Activated CD8-positive, alpha-beta memory T cell treated with anti-CD3 and anti-CD28 coated beads, Interleukin-2, amount 50 U/mL, for 1 hour (primary cell): ENCODE measurements around the gene ADAMTS2.

Source experiments
- DNase-seq: peaks from one replicate; pipeline ENCODE4 v3.0.0-alpha.2; 2020; ENCODE audit errors: extremely low read depth

The ADAMTS2 gene

GRCh38 chr5:179343719-179344430 is 1.4 kb downstream of the ADAMTS2 start:
- DNase-seq: no peak

GRCh38 chr5:179343021-179343718 is 2.1 kb downstream of the ADAMTS2 start:
- DNase-seq: no peak

- DNase-seq: no peak
Observed at GRCh38 chr5:179342577-179342976, 2.7 kb downstream of the ADAMTS2 start.

GRCh38 chr5:179340465-179340864 is 4.8 kb downstream of the ADAMTS2 start:
- DNase-seq: no peak

- DNase-seq: no peak
Observed at GRCh38 chr5:179339996-179340395, 5.3 kb downstream of the ADAMTS2 start.

GRCh38 chr5:179339081-179339480 is 6.2 kb downstream of the ADAMTS2 start:
- no peak for DNase-seq

GRCh38 chr5:179337796-179338676 is 7.2 kb downstream of the ADAMTS2 start:
- no peak for DNase-seq

GRCh38 chr5:179336871-179337795 is 8.1 kb downstream of the ADAMTS2 start:
- DNase-seq: no peak

GRCh38 chr5:179336126-179336870 is 9.0 kb downstream of the ADAMTS2 start:
- DNase-seq: no peak

- no peak for DNase-seq
Observed at GRCh38 chr5:179333796-179334761, 11.2 kb downstream of the ADAMTS2 start.

- no peak for DNase-seq
Observed at GRCh38 chr5:179332741-179333290, 12.4 kb downstream of the ADAMTS2 start.

- no peak for DNase-seq
Observed at GRCh38 chr5:179331591-179332375, 13.5 kb downstream of the ADAMTS2 start.

GRCh38 chr5:179330186-179330900 is 14.9 kb downstream of the ADAMTS2 start:
- no peak for DNase-seq

- DNase-seq: no peak
Observed at GRCh38 chr5:179328291-179328690, 17.0 kb downstream of the ADAMTS2 start.

GRCh38 chr5:179327021-179327735 is 18.1 kb downstream of the ADAMTS2 start:
- DNase-seq: no peak

GRCh38 chr5:179326122-179326927 is 18.9 kb downstream of the ADAMTS2 start:
- DNase-seq: no peak
